CD4-positive, alpha-beta T cell (primary cell): Measurements from ENCODE around the gene ZMIZ2. TPM values are rescaled to one million over a fixed set of nuclear protein-coding genes. Genes with fewer than 3 reads are reported as not detected.
"Not testable (repeated sequence)": the region's sequence is repeated elsewhere in the genome, so short reads cannot be mapped to it uniquely, and the experiment has no call there.

ENCODE experiments used
- ATAC-seq: fragments of 200-7000 bp; cut with Tn5 transposase; one replicate; pipeline ENCODE4 v1.10.0; 2022; ENCODE audit warnings: mild to moderate bottlenecking; ENCODE audit not compliant: poor library complexity
- CTCF ChIA-PET: fragments of 350-600 bp; sonication (Branson Sonifier 250); formaldehyde crosslinking; loops from one replicate; lab custom pipeline; 2021; ENCODE audit warnings: antibody characterized with exemption, inconsistent platforms; lab: Charles Lee
- POLR2A ChIA-PET: fragments of 350-600 bp; sonication (Branson Sonifier 250); formaldehyde crosslinking; loops from one replicate; lab custom pipeline; 2021; ENCODE audit warnings: antibody characterized with exemption, inconsistent platforms; lab: Charles Lee
- DNase-seq, 14 experiments: peaks; one replicate each; pipeline ENCODE4 v3.0.0-alpha.2; 2013 to 2020; ENCODE audit warnings: mixed read lengths in 2 of 14
- H3K27ac ChIP-seq, 2 donors: one replicate each; pipeline versions ENCODE4 v1.5.1 to v1.7.0; 2013; ENCODE audit warnings: low read length in 2 of 2, low read depth in 1 of 2, mild to moderate bottlenecking in 1 of 2
- H3K27me3 ChIP-seq, 2 experiments: 1 replicate in 1 of 2; 2 replicates in 1 of 2; pipeline versions ENCODE4 v1.6.1 to v1.7.0; 2013; ENCODE audit warnings: low read length in 2 of 2, control low read depth in 1 of 2, mild to moderate bottlenecking in 1 of 2, moderate library complexity in 1 of 2; ENCODE audit not compliant: insufficient read depth in 2 of 2, control insufficient read depth in 1 of 2
- H3K36me3 ChIP-seq: one replicate; pipeline ENCODE4 v1.6.1; 2013; ENCODE audit warnings: low read length, control low read depth; ENCODE audit not compliant: insufficient read depth
- H3K4me1 ChIP-seq: one replicate; pipeline ENCODE4 v1.6.1; 2013; ENCODE audit warnings: low read length, control low read depth; ENCODE audit not compliant: insufficient read depth
- H3K4me3 ChIP-seq: one replicate; pipeline ENCODE4 v1.5.1; 2013; ENCODE audit warnings: mild to moderate bottlenecking, low read length, moderate library complexity
- H3K9me3 ChIP-seq, 2 experiments: 1 replicate in 1 of 2; 2 replicates in 1 of 2; pipeline versions ENCODE4 v1.6.1 to v1.7.0; 2013; ENCODE audit warnings: low read length in 2 of 2, mild to moderate bottlenecking in 2 of 2, control low read depth in 1 of 2, moderate library complexity in 1 of 2; ENCODE audit not compliant: control insufficient read depth in 1 of 2, insufficient read depth in 1 of 2
- H3K27ac Mint-ChIP-seq: one replicate; pipeline ENCODE4 v1.8.0; 2020; ENCODE audit warnings: mixed read lengths
- H3K27me3 Mint-ChIP-seq: one replicate; pipeline ENCODE4 v1.8.0; 2021; ENCODE audit warnings: mixed read lengths
- H3K36me3 Mint-ChIP-seq: one replicate; pipeline ENCODE4 v1.8.0; 2021; ENCODE audit warnings: low read depth, mixed read lengths
- H3K4me1 Mint-ChIP-seq: one replicate; pipeline ENCODE4 v1.8.0; 2021; ENCODE audit warnings: low read depth, mixed read lengths
- H3K4me3 Mint-ChIP-seq: one replicate; pipeline ENCODE4 v1.8.0; 2020; ENCODE audit warnings: mild to moderate bottlenecking, mixed read lengths
- H3K9me3 Mint-ChIP-seq: one replicate; pipeline ENCODE4 v1.8.0; 2020; ENCODE audit warnings: mixed read lengths
- intact Hi-C, 2 experiments: fragments of 100-400 bp; cut with DNase I in 1 of 2; cut with micrococcal nuclease in 1 of 2; formaldehyde crosslinking; loops; one replicate each; pipeline versions ENCODE4 v1.15.1 to v1.9.0; 2023 to 2025; cut with DNase I, micrococcal nuclease
- total RNA-seq, 174 experiments: library from RNA in 2 of 174; stranded (reverse) in 2 of 174; gene quantifications; one replicate each; pipeline ENCODE4 v1.2.3 and lab custom pipeline; 2021 to 2026
- TF ChIP-seq, protein P1 (sequence below): fragments of 200-600 bp; IDR thresholded peaks from one replicate; pipeline ENCODE4 v1.8.0; 2022; ENCODE audit warnings: antibody characterized with exemption, mild to moderate bottlenecking

The ZMIZ2 gene
- total RNA-seq, 2 experiments from 2014 or later = 81.5 to 82.0 TPM

DNA sequence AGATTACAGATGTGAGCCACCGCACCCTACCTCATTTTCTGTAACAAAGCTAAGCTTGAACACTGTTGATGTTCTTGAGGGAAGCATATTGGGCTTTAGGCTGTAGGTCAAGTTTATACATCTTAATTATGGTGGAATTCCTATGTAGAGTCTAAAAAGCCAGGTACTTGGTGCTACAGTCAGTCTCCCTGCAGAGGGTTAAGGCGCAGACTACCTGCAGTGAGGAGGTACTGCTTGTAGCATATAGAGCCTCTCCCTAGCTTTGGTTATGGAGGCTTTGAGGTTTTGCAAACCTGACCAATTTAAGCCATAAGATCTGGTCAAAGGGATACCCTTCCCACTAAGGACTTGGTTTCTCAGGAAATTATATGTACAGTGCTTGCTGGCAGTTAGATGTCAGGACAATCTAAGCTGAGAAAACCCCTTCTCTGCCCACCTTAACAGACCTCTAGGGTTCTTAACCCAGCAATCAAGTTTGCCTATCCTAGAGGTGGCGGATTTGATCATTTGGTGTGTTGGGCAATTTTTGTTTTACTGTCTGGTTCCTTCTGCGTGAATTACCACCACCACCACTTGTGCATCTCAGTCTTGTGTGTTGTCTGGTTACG, 53.9 kb downstream of the ZMIZ2 start:
- H3K36me3 Mint-ChIP-seq = peaks cover 62% of the 10 kb centered on the region
- Histone ChIP-seq H3K4me1 (peaks cover 20% of the 10 kb centered on the region), H3K36me3 (peaks cover 63% of the 10 kb centered on the region), H3K27me3 (no peaks in the 10 kb centered on the region), H3K9me3 (no peaks in the 10 kb centered on the region), H3K27ac (no peak overlapping the region), H3K4me3 (no peak overlapping the region)
- TF ChIP-seq, protein P1, sequence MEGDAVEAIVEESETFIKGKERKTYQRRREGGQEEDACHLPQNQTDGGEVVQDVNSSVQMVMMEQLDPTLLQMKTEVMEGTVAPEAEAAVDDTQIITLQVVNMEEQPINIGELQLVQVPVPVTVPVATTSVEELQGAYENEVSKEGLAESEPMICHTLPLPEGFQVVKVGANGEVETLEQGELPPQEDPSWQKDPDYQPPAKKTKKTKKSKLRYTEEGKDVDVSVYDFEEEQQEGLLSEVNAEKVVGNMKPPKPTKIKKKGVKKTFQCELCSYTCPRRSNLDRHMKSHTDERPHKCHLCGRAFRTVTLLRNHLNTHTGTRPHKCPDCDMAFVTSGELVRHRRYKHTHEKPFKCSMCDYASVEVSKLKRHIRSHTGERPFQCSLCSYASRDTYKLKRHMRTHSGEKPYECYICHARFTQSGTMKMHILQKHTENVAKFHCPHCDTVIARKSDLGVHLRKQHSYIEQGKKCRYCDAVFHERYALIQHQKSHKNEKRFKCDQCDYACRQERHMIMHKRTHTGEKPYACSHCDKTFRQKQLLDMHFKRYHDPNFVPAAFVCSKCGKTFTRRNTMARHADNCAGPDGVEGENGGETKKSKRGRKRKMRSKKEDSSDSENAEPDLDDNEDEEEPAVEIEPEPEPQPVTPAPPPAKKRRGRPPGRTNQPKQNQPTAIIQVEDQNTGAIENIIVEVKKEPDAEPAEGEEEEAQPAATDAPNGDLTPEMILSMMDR = no peak
- H3K4me3 Mint-ChIP-seq = no peak overlapping the region
- H3K9me3 Mint-ChIP-seq = no peaks in the 10 kb centered on the region
- no peak for ATAC-seq
- no peaks in the 10 kb centered on the region for H3K27me3 Mint-ChIP-seq
- intact Hi-C loops = no loop called here
- CTCF ChIA-PET = interaction anchor here (0.6 to 1.1 kb wide), 2 partner anchors 30 to 45 kb away, joined by 3 to 4 read pairs; partner anchors contain the start of gene H2AZ2
- DNase-seq = no peak
- H3K4me1 Mint-ChIP-seq = peaks cover 31% of the 10 kb centered on the region
- POLR2A ChIA-PET = interaction anchor here (1.4 kb wide), 1 partner anchor 21 kb away, joined by 3 read pairs; no protein-coding TSS in a partner anchor
- H3K27ac Mint-ChIP-seq = peak overlapping the region; percentile 76

GRCh38 chr7:44803828-44804519, 55.3 kb downstream of the ZMIZ2 start:
- H3K4me1 Mint-ChIP-seq = peaks cover 17% of the 10 kb centered on the region
- H3K27me3 Mint-ChIP-seq, CTCF ChIA-PET, H3K27ac Mint-ChIP-seq, H3K9me3 ChIP-seq, H3K27ac ChIP-seq, intact Hi-C loops, H3K4me3 Mint-ChIP-seq, H3K4me3 ChIP-seq, ATAC-seq, DNase-seq, H3K4me1 ChIP-seq, H3K27me3 ChIP-seq, H3K9me3 Mint-ChIP-seq: not testable (repeated sequence)
- POLR2A ChIA-PET = interaction anchor here (1.4 to 2.3 kb wide), 2 partner anchors 19 to 43 kb away, joined by 3 to 6 read pairs; no protein-coding TSS in a partner anchor
- peaks cover 47% of the 10 kb centered on the region for H3K36me3 Mint-ChIP-seq
- H3K36me3 ChIP-seq = peaks cover 51% of the 10 kb centered on the region

- intact Hi-C loops = no loop called here
- Histone ChIP-seq H3K4me1 (no peaks in the 10 kb centered on the region), H3K36me3 (peaks cover 31% of the 10 kb centered on the region), H3K27ac (no peak overlapping the region), H3K4me3 (no peak overlapping the region), H3K27me3 (no peaks in the 10 kb centered on the region), H3K9me3 (no peaks in the 10 kb centered on the region)
- Mint-ChIP-seq H3K36me3 (peaks cover 28% of the 10 kb centered on the region), H3K4me1 (peaks cover 4% of the 10 kb centered on the region), H3K27me3 (no peaks in the 10 kb centered on the region), H3K9me3 (no peaks in the 10 kb centered on the region), H3K27ac (no peak overlapping the region), H3K4me3 (no peak overlapping the region)
- no peak for ATAC-seq
- ChIA-PET POLR2A (interaction anchor here (0.5 to 2.3 kb wide), 3 partner anchors 30 to 46 kb away, joined by 3 to 6 read pairs (median 4); no protein-coding TSS in a partner anchor), CTCF (no interaction called here)
- TF ChIP-seq, protein P1 = no peak
- DNase-seq = no peak
Observed at GRCh38 chr7:44805950-44806349, 57.3 kb downstream of the ZMIZ2 start.
